Measurements from ENCODE around the gene MAP7D2.

MAP7D2 gene

GRCh38 chrX:20038966-20039365, 77.7 kb downstream of the MAP7D2 start:
- H3K27ac ChIP-seq (ENCODE audit: low read depth, low read length): no peak overlapping the region

GRCh38 chrX:20037186-20037585, 79.5 kb downstream of the MAP7D2 start:
- no peaks in the 10 kb centered on the region for H3K27me3 ChIP-seq (ENCODE audit: control insufficient read depth, insufficient read depth, low read length)
- no peak overlapping the region for H3K9ac ChIP-seq (ENCODE audit: low read depth, low read length)
- H3K4me1 ChIP-seq (ENCODE audit: control insufficient read depth, insufficient read depth, low read length): no peaks in the 10 kb centered on the region
- no peak overlapping the region for H3K4me3 ChIP-seq (ENCODE audit: low read depth, low read length)
- H3K9me3 ChIP-seq (ENCODE audit: control insufficient read depth, insufficient read depth, low read length): no peaks in the 10 kb centered on the region
- H3K36me3 ChIP-seq (ENCODE audit: control insufficient read depth, insufficient read depth, low read length): no peaks in the 10 kb centered on the region
- H3K27ac ChIP-seq (ENCODE audit: low read depth, low read length): no peak overlapping the region

More at GRCh38 chrX:20038966-20039365, 77.7 kb downstream of the MAP7D2 start:
- Histone ChIP-seq H3K9me3 (ENCODE audit: control insufficient read depth, insufficient read depth, low read length) (no peaks in the 10 kb centered on the region), H3K4me3 (ENCODE audit: low read depth, low read length) (no peak overlapping the region), H3K36me3 (ENCODE audit: control insufficient read depth, insufficient read depth, low read length) (no peaks in the 10 kb centered on the region), H3K9ac (ENCODE audit: low read depth, low read length) (no peak overlapping the region), H3K4me1 (ENCODE audit: control insufficient read depth, insufficient read depth, low read length) (no peaks in the 10 kb centered on the region), H3K27me3 (ENCODE audit: control insufficient read depth, insufficient read depth, low read length) (no peaks in the 10 kb centered on the region)

DNA sequence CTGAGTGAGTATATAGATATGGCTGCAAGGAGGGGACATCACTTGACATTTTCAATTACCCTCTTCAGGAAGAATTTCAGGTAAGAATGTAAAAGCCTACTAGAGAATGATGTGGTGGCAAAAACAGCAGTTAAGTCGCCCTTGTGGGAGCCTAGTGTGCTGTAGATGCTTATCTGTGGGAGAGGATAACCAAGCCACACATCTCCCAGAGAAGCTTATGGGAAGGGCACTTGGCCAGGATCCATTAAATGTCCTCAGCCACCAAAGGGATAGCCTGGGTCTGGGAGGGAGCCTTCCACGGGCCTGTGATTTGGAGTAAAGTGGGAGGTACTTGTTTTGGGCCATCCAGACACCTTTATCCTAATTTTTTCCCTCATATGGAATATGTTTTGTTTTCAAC, 84.5 kb downstream of the MAP7D2 start:
- no peaks in the 10 kb centered on the region for H3K36me3 ChIP-seq (ENCODE audit: control insufficient read depth, insufficient read depth, low read length)
- H3K27ac ChIP-seq (ENCODE audit: low read depth, low read length): no peak overlapping the region
- H3K9ac ChIP-seq (ENCODE audit: low read depth, low read length): no peak overlapping the region
- no peaks in the 10 kb centered on the region for H3K4me1 ChIP-seq (ENCODE audit: control insufficient read depth, insufficient read depth, low read length)
- no peaks in the 10 kb centered on the region for H3K27me3 ChIP-seq (ENCODE audit: control insufficient read depth, insufficient read depth, low read length)
- no peaks in the 10 kb centered on the region for H3K9me3 ChIP-seq (ENCODE audit: control insufficient read depth, insufficient read depth, low read length)
- no peak overlapping the region for H3K4me3 ChIP-seq (ENCODE audit: low read depth, low read length)

GRCh38 chrX:20029728-20030127, 87.0 kb downstream of the MAP7D2 start:
- Histone ChIP-seq H3K36me3 (ENCODE audit: control insufficient read depth, insufficient read depth, low read length) (no peaks in the 10 kb centered on the region), H3K4me3 (ENCODE audit: low read depth, low read length) (no peak overlapping the region), H3K27ac (ENCODE audit: low read depth, low read length) (no peak overlapping the region), H3K9ac (ENCODE audit: low read depth, low read length) (no peak overlapping the region), H3K27me3 (ENCODE audit: control insufficient read depth, insufficient read depth, low read length) (no peaks in the 10 kb centered on the region), H3K4me1 (ENCODE audit: control insufficient read depth, insufficient read depth, low read length) (no peaks in the 10 kb centered on the region), H3K9me3 (ENCODE audit: control insufficient read depth, insufficient read depth, low read length) (no peaks in the 10 kb centered on the region)

- H3K36me3 ChIP-seq (ENCODE audit: control insufficient read depth, insufficient read depth, low read length): no peaks in the 10 kb centered on the region
- no peaks in the 10 kb centered on the region for H3K4me1 ChIP-seq (ENCODE audit: control insufficient read depth, insufficient read depth, low read length)
- H3K4me3 ChIP-seq (ENCODE audit: low read depth, low read length): no peak overlapping the region
- no peaks in the 10 kb centered on the region for H3K9me3 ChIP-seq (ENCODE audit: control insufficient read depth, insufficient read depth, low read length)
- no peak overlapping the region for H3K27ac ChIP-seq (ENCODE audit: low read depth, low read length)
- H3K27me3 ChIP-seq (ENCODE audit: control insufficient read depth, insufficient read depth, low read length): no peaks in the 10 kb centered on the region
- no peak overlapping the region for H3K9ac ChIP-seq (ENCODE audit: low read depth, low read length)
These were observed 88.1 kb downstream of the MAP7D2 start for GRCh38 chrX:20028588-20028987.

- H3K27ac ChIP-seq (ENCODE audit: low read depth, low read length): no peak overlapping the region
- H3K36me3 ChIP-seq (ENCODE audit: control insufficient read depth, insufficient read depth, low read length): no peaks in the 10 kb centered on the region
- H3K9me3 ChIP-seq (ENCODE audit: control insufficient read depth, insufficient read depth, low read length): no peaks in the 10 kb centered on the region
- H3K4me1 ChIP-seq (ENCODE audit: control insufficient read depth, insufficient read depth, low read length): no peaks in the 10 kb centered on the region
- H3K4me3 ChIP-seq (ENCODE audit: low read depth, low read length): no peak overlapping the region
- H3K9ac ChIP-seq (ENCODE audit: low read depth, low read length): no peak overlapping the region
- H3K27me3 ChIP-seq (ENCODE audit: control insufficient read depth, insufficient read depth, low read length): no peaks in the 10 kb centered on the region
These were observed 90.4 kb downstream of the MAP7D2 start for GRCh38 chrX:20026278-20026677.

GRCh38 chrX:20019672-20020365, 96.9 kb downstream of the MAP7D2 start:
- H3K9me3 ChIP-seq (ENCODE audit: control insufficient read depth, insufficient read depth, low read length): no peaks in the 10 kb centered on the region
- no peak overlapping the region for H3K4me3 ChIP-seq (ENCODE audit: low read depth, low read length)
- no peak overlapping the region for H3K27ac ChIP-seq (ENCODE audit: low read depth, low read length)
- H3K36me3 ChIP-seq (ENCODE audit: control insufficient read depth, insufficient read depth, low read length): no peaks in the 10 kb centered on the region
- no peaks in the 10 kb centered on the region for H3K27me3 ChIP-seq (ENCODE audit: control insufficient read depth, insufficient read depth, low read length)
- no peak overlapping the region for H3K9ac ChIP-seq (ENCODE audit: low read depth, low read length)
- H3K4me1 ChIP-seq (ENCODE audit: control insufficient read depth, insufficient read depth, low read length): no peaks in the 10 kb centered on the region

DNA sequence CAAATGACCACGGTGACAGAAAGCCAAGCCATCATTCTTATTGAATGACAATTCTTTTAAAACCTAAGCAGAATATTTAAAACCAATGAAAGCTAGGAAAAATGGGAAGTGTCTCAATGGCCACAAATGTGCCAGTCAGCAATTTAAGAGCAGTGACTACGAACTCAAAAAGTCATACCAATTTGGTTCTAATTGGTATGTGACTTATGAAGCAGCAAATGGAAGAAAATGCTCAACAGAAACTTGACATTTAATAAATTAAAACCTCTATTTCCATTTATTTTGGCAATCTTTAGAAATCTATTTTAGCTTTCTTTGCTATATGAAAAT, 100.1 kb downstream of the MAP7D2 start:
- no peaks in the 10 kb centered on the region for H3K4me1 ChIP-seq (ENCODE audit: control insufficient read depth, insufficient read depth, low read length)
- no peaks in the 10 kb centered on the region for H3K27me3 ChIP-seq (ENCODE audit: control insufficient read depth, insufficient read depth, low read length)
- no peaks in the 10 kb centered on the region for H3K9me3 ChIP-seq (ENCODE audit: control insufficient read depth, insufficient read depth, low read length)
- H3K27ac ChIP-seq (ENCODE audit: low read depth, low read length): no peak overlapping the region
- H3K9ac ChIP-seq (ENCODE audit: low read depth, low read length): no peak overlapping the region
- H3K4me3 ChIP-seq (ENCODE audit: low read depth, low read length): no peak overlapping the region
- no peaks in the 10 kb centered on the region for H3K36me3 ChIP-seq (ENCODE audit: control insufficient read depth, insufficient read depth, low read length)

GRCh38 chrX:20015945-20016615, 100.6 kb downstream of the MAP7D2 start:
- H3K4me1 ChIP-seq (ENCODE audit: control insufficient read depth, insufficient read depth, low read length): no peaks in the 10 kb centered on the region
- no peak overlapping the region for H3K4me3 ChIP-seq (ENCODE audit: low read depth, low read length)
- H3K27me3 ChIP-seq (ENCODE audit: control insufficient read depth, insufficient read depth, low read length): no peaks in the 10 kb centered on the region
- no peaks in the 10 kb centered on the region for H3K36me3 ChIP-seq (ENCODE audit: control insufficient read depth, insufficient read depth, low read length)
- no peak overlapping the region for H3K9ac ChIP-seq (ENCODE audit: low read depth, low read length)
- no peak overlapping the region for H3K27ac ChIP-seq (ENCODE audit: low read depth, low read length)
- H3K9me3 ChIP-seq (ENCODE audit: control insufficient read depth, insufficient read depth, low read length): no peaks in the 10 kb centered on the region

GRCh38 chrX:20015422-20015821, 101.3 kb downstream of the MAP7D2 start:
- no peaks in the 10 kb centered on the region for H3K4me1 ChIP-seq (ENCODE audit: control insufficient read depth, insufficient read depth, low read length)
- no peak overlapping the region for H3K27ac ChIP-seq (ENCODE audit: low read depth, low read length)
- no peak overlapping the region for H3K4me3 ChIP-seq (ENCODE audit: low read depth, low read length)
- H3K27me3 ChIP-seq (ENCODE audit: control insufficient read depth, insufficient read depth, low read length): no peaks in the 10 kb centered on the region
- H3K9me3 ChIP-seq (ENCODE audit: control insufficient read depth, insufficient read depth, low read length): no peaks in the 10 kb centered on the region
- no peaks in the 10 kb centered on the region for H3K36me3 ChIP-seq (ENCODE audit: control insufficient read depth, insufficient read depth, low read length)
- no peak overlapping the region for H3K9ac ChIP-seq (ENCODE audit: low read depth, low read length)

DNA sequence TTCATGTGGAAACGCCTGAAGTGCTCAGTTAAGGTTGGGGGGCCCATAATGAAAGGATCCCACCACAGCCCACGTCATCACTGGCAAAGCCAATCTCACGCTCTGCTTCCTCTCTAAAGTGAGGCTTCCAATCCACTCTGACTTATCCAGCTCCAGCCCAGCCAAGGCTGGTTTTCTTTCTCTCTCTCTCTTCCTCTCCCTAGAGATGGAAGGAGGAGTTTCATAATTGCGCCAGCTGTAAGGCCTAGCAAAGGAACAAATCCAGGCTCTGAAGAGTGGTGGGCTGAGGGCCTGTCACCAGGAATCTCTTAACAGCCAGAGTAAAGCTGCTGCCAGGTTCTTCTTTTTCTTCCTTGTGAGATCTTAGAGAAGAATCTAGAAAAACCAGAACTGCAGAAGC, 105.1 kb downstream of the MAP7D2 start:
- Histone ChIP-seq H3K27me3 (ENCODE audit: control insufficient read depth, insufficient read depth, low read length) (no peaks in the 10 kb centered on the region), H3K4me3 (ENCODE audit: low read depth, low read length) (no peak overlapping the region), H3K9ac (ENCODE audit: low read depth, low read length) (no peak overlapping the region), H3K36me3 (ENCODE audit: control insufficient read depth, insufficient read depth, low read length) (no peaks in the 10 kb centered on the region), H3K4me1 (ENCODE audit: control insufficient read depth, insufficient read depth, low read length) (no peaks in the 10 kb centered on the region), H3K27ac (ENCODE audit: low read depth, low read length) (no peak overlapping the region), H3K9me3 (ENCODE audit: control insufficient read depth, insufficient read depth, low read length) (no peaks in the 10 kb centered on the region)
